NCI-H1694 treated with DMSO at 0.1 percent for 48 hours (cell line): ENCODE results near the gene ABCB11.

ENCODE experiments used
- DNase-seq: peaks from one replicate; lab custom pipeline; 2025; lab: John Stamatoyannopoulos, UW

Gene ABCB11

DNA sequence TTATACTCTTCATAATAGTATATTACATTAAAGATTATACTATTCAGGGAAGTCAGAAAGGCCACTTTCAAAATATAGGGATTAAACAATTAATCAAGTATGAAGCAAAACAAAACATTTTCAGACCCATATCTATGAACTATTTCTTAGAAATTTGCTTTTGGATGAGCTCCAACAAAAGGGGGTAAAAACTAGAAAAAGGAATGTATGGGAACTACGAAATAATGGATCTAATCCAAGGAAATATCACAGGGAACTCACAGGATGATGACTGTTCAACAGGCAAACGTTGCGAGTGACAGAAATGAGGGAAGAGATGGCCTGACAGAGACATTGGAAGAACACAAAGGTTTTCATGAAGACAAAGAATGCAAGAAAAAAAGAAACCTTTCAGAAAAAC lies 102.1 kb downstream of the ABCB11 start:
- DNase-seq: no peak

GRCh38 chr2:168928113-168928831 lies 102.9 kb downstream of the ABCB11 start:
- no peak for DNase-seq

DNA sequence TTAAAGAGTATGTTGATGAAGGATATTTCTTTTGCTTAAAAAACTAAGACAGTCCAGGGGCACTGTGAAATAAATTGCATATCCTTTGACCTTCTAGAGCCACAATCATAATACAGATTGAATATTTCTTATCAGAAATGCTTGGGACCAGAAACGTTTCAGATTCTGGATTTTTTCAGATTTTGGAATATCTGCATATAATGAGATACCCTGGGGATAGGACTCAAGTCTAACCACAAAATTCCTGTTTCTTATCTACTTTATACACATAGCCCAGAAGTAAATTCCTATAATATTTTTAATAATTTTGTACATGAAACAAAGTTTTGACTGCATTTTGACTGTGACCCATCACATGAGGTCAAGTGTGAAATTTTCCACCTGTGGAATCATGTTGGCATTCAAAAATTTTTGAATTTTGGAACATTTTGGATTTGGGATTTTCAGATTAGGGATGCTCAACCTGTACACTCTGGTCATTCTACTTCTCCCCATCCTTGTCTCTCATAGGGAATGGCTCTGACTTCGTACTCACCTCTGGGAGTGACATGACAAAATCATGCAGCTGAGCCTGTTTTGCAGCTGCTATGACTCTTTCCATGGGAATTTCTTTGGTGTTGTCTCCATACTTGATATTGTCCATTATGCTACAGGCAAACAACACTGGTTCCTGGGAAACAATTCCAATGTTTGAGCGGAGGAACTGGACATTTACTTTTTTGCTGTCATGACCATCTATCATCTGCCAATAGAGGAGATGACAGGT lies 104.3 kb downstream of the ABCB11 start:
- no peak for DNase-seq

DNA sequence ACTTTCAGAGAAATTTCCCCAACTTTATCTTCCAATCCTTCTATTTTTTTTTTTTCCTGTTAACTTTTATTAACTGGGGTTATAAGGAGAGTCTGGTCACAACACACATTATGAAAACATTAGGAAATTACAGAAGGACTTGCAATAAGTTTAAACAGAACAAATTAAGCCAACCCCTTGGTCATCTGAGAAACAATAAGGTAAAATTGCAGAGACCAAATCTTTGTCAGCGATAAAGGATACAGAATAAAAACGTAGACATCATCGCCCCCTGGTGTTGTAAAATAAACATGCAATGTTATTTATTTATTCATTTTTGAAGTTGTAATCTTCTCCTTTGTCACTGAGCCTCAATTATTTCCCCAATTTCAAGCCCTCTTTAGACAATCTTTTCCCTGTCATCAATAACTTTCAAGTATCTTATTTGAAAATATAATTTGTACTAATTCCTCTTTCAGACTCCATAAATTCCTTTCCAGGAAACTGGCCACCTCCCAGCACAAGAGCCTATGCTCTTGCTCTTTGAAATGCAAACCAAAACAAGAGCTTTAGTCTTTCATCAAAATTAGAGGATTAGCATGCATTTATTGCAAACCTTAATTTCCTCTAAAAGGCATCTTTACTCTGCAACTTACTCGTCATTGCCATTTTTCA lies 110.5 kb downstream of the ABCB11 start:
- peak; percentile 51 for DNase-seq

- no peak for DNase-seq
These were observed 114.8 kb downstream of the ABCB11 start for GRCh38 chr2:168916331-168916675.

- DNase-seq: peak; percentile 79
These were observed 115.4 kb downstream of the ABCB11 start for GRCh38 chr2:168915441-168916330.

- no peak for DNase-seq
These were observed 117.6 kb downstream of the ABCB11 start for GRCh38 chr2:168913495-168913894.

- peak; percentile 89 for DNase-seq
These were observed 118.2 kb downstream of the ABCB11 start for GRCh38 chr2:168912901-168913369.

DNA sequence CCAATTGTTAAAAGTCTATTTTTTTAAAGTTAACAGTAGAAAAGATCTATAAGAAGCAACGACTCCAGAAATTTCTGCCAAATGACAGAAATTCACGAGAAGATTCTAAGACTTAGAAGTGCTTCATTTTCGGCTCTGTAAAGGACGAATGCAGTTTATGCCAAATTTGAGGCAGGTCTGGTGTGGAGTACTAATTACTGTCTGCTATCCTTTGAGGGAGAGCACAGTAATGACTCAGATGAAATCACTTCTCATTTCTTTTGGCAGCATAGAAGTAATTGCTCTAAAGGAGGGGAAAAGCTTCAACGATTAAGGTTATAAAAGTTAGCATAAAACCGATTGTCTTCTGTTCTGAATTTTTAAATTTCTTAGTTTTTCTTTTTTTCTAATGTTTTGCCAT lies 118.7 kb downstream of the ABCB11 start:
- DNase-seq: peak; percentile 51

GRCh38 chr2:168910330-168910729 lies 120.8 kb downstream of the ABCB11 start:
- DNase-seq: no peak

DNA sequence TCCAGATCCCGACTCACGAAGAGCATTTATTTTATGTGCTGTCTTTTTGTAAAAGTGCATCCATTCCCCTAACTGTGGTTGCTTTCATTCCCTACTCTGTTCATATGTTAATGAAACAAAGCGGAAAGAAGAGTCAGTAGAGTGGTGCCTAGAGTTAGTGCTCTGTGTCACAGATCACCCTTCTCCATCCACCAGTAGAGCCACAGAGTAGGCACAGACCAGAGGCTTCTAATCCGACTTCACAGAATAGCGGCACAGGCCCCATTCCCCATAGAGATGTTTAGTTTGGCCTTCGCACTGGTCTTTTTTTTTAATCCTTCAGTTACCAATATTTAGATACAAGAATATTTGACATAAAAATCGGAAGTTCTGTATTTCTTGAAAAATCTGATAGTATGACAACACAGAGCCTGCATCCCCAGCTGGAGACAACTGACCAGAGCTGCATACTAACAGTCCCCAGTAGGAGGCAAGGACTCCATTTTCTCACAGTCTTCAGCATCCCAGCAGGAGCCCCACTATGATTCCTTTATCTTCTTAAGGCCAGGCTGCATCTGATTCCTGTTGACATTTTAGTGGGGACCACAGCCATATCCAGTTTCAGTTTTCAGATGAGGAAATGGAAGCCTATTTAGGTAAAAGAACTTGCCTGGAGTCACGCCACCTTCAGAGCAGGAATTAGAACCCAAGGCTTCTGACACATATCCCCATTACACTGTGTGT lies 123.0 kb downstream of the ABCB11 start:
- DNase-seq: no peak

GRCh38 chr2:168904358-168904757 lies 126.8 kb downstream of the ABCB11 start:
- DNase-seq: no peak

GRCh38 chr2:168903888-168904287 lies 127.2 kb downstream of the ABCB11 start:
- DNase-seq: no peak

GRCh38 chr2:168901003-168901402 lies 130.1 kb downstream of the ABCB11 start, which contains the start of gene G6PC2:
Gene G6PC2, plus strand, starts transcription at chr2:168901291. Its CDS starts 41 bp downstream, at chr2:168901332.
- DNase-seq: no peak

GRCh38 chr2:168897449-168897848 lies 133.7 kb downstream of the ABCB11 start:
- DNase-seq: no peak

DNA sequence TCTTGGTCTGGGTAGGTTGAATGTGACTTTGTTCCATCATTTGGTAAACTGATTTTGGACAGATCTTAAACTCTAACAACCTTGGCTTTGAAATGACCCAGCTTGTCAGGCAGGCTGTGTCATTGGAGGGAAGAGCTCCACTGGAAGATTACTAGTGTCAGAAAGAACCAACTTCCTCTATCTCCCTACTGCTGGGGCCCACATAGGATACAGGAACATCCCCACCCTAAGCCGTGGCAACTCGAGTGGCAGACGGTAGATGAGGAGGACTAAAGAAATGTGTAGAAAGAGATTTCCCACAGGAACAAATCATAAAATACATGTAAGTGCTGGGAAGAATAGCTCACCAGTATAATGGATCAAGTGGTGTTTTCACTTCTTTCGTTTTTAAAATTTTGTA lies 134.3 kb downstream of the ABCB11 start:
- DNase-seq: no peak

DNA sequence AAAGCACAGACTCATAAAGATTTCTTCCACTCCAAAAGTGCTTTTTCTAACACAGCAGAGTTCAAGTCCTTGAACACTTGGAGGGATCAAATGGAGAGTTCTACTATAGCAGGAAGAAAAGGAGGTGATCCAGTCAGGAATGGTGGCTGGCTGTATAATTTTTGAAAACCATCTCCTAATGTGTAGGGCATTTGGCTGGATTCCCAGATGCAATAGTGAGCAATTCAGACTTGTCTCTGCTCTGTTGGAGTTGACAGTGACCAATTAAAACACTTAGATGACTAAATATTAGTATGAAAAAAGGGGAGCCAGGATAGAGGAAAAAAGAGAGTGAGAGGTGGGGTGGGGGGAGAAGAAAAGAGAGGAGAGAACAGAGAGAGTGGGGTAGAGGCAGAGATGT lies 135.4 kb downstream of the ABCB11 start:
- no peak for DNase-seq

DNA sequence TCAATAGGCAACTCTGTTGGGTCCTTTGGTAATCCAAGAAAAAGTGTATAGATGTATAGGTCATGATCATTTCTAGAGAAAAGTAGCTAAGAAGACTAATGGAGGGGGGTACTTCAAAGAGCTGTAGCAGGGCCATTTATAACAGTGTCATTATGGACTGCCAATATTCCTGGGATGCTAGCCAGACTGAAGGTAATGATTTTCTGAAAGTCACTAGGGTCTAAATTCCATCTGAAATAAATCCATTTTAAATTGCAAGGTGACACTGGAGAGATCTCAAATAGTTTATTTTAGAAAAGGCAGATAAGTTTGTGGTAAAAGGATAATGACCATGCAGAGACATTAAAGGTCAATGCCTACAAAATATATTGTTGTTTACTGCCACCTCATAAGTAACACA lies 136.4 kb downstream of the ABCB11 start:
- DNase-seq: no peak

DNA sequence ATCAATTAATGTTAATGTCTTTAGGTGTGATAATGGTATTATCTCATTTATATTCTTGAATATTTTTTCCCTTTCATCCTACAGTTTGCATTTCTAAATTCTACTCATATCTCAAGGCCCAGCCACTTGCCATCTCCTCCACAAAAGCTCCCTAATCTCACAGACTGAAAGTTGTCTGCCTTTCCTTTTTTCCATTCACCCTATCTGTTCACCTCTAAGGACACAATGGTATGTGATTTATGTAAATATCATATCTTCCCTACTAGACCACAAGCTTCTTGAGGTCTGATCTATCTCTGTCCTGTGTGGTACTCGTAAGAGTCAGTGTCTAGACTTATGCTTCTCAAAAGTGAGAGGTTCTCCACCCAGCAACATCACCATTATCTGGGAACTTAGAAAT lies 137.0 kb downstream of the ABCB11 start:
- no peak for DNase-seq

- DNase-seq: no peak
These were observed 138.8 kb downstream of the ABCB11 start for GRCh38 chr2:168892327-168892726.
